Measurements from ENCODE around the gene SYT1.

The SYT1 gene

GRCh38 chr12:79370021-79370420, 505.4 kb downstream of the SYT1 start:
- no peaks in the 10 kb centered on the region for H3K27me3 ChIP-seq (replicated peaks)

GRCh38 chr12:79371226-79371625, 506.7 kb downstream of the SYT1 start:
- Histone ChIP-seq H3K27me3 (replicated peaks) (no peaks in the 10 kb centered on the region), H3K4me3 (ENCODE audit: low read depth, low read length) (no peak overlapping the region), H3K27ac (no peak overlapping the region), H3K36me3 (replicated peaks) (no peaks in the 10 kb centered on the region)
- TF ChIP-seq CTCF (IDR thresholded peaks at IDR 0.05; ENCODE audit: low read depth, low read length, missing control alignments), result no peak
- in situ Hi-C loops (cut with HindIII; ENCODE audit: low pct_ligation_motif_present, low sequenced_read_pairs), result no loop called here
- no peak for DNase-seq

More at GRCh38 chr12:79370021-79370420, 505.4 kb downstream of the SYT1 start:
- TF ChIP-seq CTCF (IDR thresholded peaks at IDR 0.05; ENCODE audit: low read depth, low read length, missing control alignments), result no peak
- H3K36me3 ChIP-seq (replicated peaks), result no peaks in the 10 kb centered on the region
- no peak overlapping the region for H3K27ac ChIP-seq
- H3K4me3 ChIP-seq (ENCODE audit: low read depth, low read length), result no peak overlapping the region
- in situ Hi-C loops (cut with HindIII; ENCODE audit: low pct_ligation_motif_present, low sequenced_read_pairs), result no loop called here
- peak; percentile 6 for DNase-seq

GRCh38 chr12:79373896-79374499, 509.4 kb downstream of the SYT1 start:
- peak; percentile 26 for DNase-seq
- no peaks in the 10 kb centered on the region for H3K27me3 ChIP-seq (replicated peaks)
- no peaks in the 10 kb centered on the region for H3K36me3 ChIP-seq (replicated peaks)
- TF ChIP-seq CTCF (IDR thresholded peaks at IDR 0.05; ENCODE audit: low read depth, low read length, missing control alignments), result peak; percentile 94
- H3K27ac ChIP-seq, result no peak overlapping the region
- in situ Hi-C loops (cut with HindIII; ENCODE audit: low pct_ligation_motif_present, low sequenced_read_pairs), result no loop called here
- no peak overlapping the region for H3K4me3 ChIP-seq (ENCODE audit: low read depth, low read length)

GRCh38 chr12:79374545-79374944, 510.0 kb downstream of the SYT1 start:
- in situ Hi-C loops (cut with HindIII; ENCODE audit: low pct_ligation_motif_present, low sequenced_read_pairs), result no loop called here
- no peak for DNase-seq
- Histone ChIP-seq H3K4me3 (ENCODE audit: low read depth, low read length) (no peak overlapping the region), H3K27ac (no peak overlapping the region), H3K36me3 (replicated peaks) (no peaks in the 10 kb centered on the region), H3K27me3 (replicated peaks) (no peaks in the 10 kb centered on the region)
- peak; percentile 18 for TF ChIP-seq CTCF (IDR thresholded peaks at IDR 0.05; ENCODE audit: low read depth, low read length, missing control alignments)

- H3K27ac ChIP-seq, result no peak overlapping the region
- H3K4me3 ChIP-seq (ENCODE audit: low read depth, low read length), result no peak overlapping the region
- H3K27me3 ChIP-seq (replicated peaks), result no peaks in the 10 kb centered on the region
- no peak for TF ChIP-seq CTCF (IDR thresholded peaks at IDR 0.05; ENCODE audit: low read depth, low read length, missing control alignments)
- H3K36me3 ChIP-seq (replicated peaks), result no peaks in the 10 kb centered on the region
- DNase-seq, result no peak
- in situ Hi-C loops (cut with HindIII; ENCODE audit: low pct_ligation_motif_present, low sequenced_read_pairs), result no loop called here
Measured at GRCh38 chr12:79375050-79375449, 510.5 kb downstream of the SYT1 start.

- DNase-seq, result no peak
- H3K27me3 ChIP-seq (replicated peaks), result no peaks in the 10 kb centered on the region
- H3K36me3 ChIP-seq (replicated peaks), result no peaks in the 10 kb centered on the region
- no peak overlapping the region for H3K27ac ChIP-seq
- H3K4me3 ChIP-seq (ENCODE audit: low read depth, low read length), result no peak overlapping the region
- in situ Hi-C loops (cut with HindIII; ENCODE audit: low pct_ligation_motif_present, low sequenced_read_pairs), result no loop called here
- TF ChIP-seq CTCF (IDR thresholded peaks at IDR 0.05; ENCODE audit: low read depth, low read length, missing control alignments), result no peak
Measured at GRCh38 chr12:79378496-79378895, 513.9 kb downstream of the SYT1 start.
